Skeletal muscle cell (primary cell): ENCODE results near the gene SMOC1.

Experiments
- DNase-seq: peaks from one replicate; pipeline ENCODE4 v3.0.0-alpha.2; 2010; ENCODE audit warnings: low read depth
- H3K4me3 ChIP-seq: 2 replicates; pipeline ENCODE4 v1.5.1; 2011; ENCODE audit warnings: low read depth, mild to moderate bottlenecking, control low read depth, low read length, moderate library complexity

The SMOC1 gene

GRCh38 chr14:70050136-70050535, 170.9 kb downstream of the SMOC1 start:
- no peak for DNase-seq
- H3K4me3 ChIP-seq = no peak overlapping the region

- DNase-seq = no peak
These were observed 173.8 kb downstream of the SMOC1 start for GRCh38 chr14:70052990-70053389.

GRCh38 chr14:70057519-70058136, 178.4 kb downstream of the SMOC1 start:
- no peak overlapping the region for H3K4me3 ChIP-seq
- DNase-seq = no peak

More at GRCh38 chr14:70052990-70053389, 173.8 kb downstream of the SMOC1 start:
- no peak overlapping the region for H3K4me3 ChIP-seq

- H3K4me3 ChIP-seq = no peak overlapping the region
- no peak for DNase-seq
These were observed 180.3 kb downstream of the SMOC1 start for GRCh38 chr14:70059545-70059944.

- no peak for DNase-seq
- no peak overlapping the region for H3K4me3 ChIP-seq
These were observed 181.9 kb downstream of the SMOC1 start for GRCh38 chr14:70061108-70061507.

GRCh38 chr14:70064136-70064865, 185.1 kb downstream of the SMOC1 start:
- no peak overlapping the region for H3K4me3 ChIP-seq
- no peak for DNase-seq

- DNase-seq = no peak
- H3K4me3 ChIP-seq = no peak overlapping the region
These were observed 188.6 kb downstream of the SMOC1 start for GRCh38 chr14:70067810-70068209.

- H3K4me3 ChIP-seq = no peak overlapping the region
- DNase-seq = no peak
These were observed 190.0 kb downstream of the SMOC1 start for GRCh38 chr14:70069186-70069585.

GRCh38 chr14:70073924-70074566, 194.8 kb downstream of the SMOC1 start:
- DNase-seq = peak; percentile 31
- no peak overlapping the region for H3K4me3 ChIP-seq

GRCh38 chr14:70077005-70077404, 197.8 kb downstream of the SMOC1 start:
- H3K4me3 ChIP-seq = no peak overlapping the region
- DNase-seq = no peak

- DNase-seq = no peak
These were observed 198.5 kb downstream of the SMOC1 start for GRCh38 chr14:70077720-70078119.

GRCh38 chr14:70078329-70078728, 199.1 kb downstream of the SMOC1 start:
- DNase-seq = no peak
- no peak overlapping the region for H3K4me3 ChIP-seq

More at GRCh38 chr14:70077720-70078119, 198.5 kb downstream of the SMOC1 start:
- H3K4me3 ChIP-seq = no peak overlapping the region

- no peak overlapping the region for H3K4me3 ChIP-seq
- no peak for DNase-seq
These were observed 200.9 kb downstream of the SMOC1 start for GRCh38 chr14:70080076-70080475.
